NCI-H2107 (cell line): ENCODE data around the gene TAS2R1.
"Not testable (repeated sequence)": the region's sequence is repeated elsewhere in the genome, so short reads cannot be mapped to it uniquely, and the experiment has no call there.

Experiments
- DNase-seq: peaks from one replicate; lab custom pipeline; 2025; lab: John Stamatoyannopoulos, UW

Gene TAS2R1

DNA sequence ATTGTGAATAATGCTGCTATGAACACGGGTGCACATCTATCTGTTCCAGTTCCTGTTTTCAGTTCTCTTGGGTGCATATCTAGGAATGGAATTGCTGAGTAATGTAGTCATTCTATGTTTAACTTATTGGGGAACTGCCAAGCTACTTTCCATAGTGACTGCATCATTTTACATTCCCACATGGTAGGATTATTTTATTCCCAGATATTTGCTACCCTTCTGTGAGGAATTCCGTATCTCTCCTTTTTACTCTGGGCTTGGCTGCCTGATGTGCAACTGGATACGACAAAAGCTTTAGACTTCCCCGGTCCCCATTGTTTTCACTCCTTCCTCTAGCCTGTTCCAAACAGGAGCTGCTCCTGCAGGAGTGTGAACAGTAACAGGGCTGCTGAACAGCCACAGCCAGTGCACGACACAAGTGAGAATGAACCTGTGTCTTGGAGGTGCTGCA is 7.2 kb downstream of the TAS2R1 start:
- DNase-seq, result no peak

DNA sequence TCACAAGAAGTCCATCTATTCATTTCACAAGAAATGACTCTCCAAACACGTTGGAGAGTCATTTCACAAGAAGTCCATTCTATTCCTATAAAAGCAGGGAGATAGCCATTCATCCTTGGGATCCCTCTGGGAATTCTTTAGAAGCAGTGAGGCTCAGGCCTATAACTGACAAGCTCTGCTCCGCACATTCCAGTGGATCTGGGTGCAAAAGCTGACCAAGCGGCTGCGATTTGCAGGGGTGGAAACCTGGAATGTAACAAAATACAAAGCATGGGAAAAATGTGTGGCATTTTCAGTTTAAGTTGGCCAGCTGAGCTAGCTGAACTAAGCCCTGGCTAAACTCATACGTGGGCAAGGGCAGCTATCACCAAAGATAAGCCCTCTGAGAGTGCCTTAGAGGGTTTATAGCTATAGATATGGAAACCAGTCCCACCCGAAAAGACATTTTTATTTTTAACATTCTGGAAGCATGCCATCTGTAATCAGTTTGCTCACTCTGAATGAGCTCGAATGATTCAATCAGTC is 8.7 kb downstream of the TAS2R1 start:
- no peak for DNase-seq

DNA sequence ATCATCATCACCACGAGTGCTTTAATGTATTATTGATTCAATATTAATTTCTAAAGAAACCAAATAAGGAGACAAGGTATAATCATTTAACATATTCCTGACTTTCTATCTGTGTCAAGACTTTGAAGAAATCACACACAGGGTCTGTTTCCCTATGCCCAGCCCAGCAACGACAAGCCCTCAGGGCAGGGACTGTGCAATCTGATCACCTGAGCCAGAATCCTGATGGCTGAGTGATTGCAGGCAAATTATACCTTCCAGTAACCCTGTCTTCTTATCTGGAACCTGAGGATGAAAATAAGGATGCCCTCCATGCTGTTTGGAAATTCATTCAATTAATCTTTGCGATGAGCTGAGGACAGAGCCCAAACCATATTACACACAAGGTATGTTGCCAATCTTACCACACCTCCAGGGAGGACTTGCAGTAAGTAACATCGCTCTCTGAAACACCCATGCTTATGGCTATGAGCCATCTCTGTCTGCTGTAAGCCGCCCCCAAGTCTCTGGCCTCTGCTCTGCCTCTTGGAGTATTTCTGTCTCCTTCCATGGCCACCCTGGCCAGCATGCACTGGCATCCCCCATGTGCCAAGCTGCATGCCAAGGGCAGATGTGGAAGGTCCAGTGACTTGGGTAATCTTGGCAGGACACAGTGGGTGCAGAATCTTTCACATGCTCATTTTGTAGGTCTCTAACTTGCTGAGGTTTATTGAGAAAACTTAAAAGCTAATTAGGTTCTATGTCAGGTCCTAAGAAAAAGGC is 10.6 kb downstream of the TAS2R1 start:
- DNase-seq, result no peak

DNA sequence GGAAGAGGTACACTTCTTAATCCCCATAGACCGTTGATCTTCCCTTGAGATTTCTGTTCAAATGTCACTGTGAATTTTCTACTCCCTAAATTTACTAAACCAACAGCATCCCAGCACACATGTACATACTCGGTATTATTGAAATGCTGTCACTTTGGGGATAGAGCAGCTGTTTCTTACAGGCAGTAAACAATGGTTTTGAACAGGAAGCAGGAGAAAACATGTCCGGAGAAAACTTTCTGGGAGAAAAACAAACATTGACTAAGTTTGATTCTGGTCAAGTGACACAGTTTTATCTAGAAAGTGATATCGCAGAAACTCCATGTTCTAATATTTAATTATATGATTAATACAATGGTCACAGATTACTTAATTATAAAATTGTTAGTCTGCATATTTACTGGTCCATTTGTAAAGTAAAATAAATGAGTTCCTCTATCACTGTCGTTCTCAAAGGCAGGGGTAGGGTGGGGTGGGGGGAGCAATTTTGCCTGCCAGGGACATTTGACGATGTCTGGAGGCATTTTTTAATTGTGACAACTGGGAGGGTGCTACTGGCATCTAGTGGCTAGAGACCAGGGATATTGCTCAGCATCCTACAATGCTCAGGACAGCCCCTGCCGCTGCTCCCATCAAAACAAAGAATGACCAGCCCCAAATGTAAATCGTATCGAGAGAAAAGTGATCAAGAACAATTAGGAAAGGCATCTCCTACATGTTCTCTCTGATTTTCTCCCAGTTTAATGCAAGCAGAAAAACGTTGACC is 12.2 kb downstream of the TAS2R1 start:
- no peak for DNase-seq

DNA sequence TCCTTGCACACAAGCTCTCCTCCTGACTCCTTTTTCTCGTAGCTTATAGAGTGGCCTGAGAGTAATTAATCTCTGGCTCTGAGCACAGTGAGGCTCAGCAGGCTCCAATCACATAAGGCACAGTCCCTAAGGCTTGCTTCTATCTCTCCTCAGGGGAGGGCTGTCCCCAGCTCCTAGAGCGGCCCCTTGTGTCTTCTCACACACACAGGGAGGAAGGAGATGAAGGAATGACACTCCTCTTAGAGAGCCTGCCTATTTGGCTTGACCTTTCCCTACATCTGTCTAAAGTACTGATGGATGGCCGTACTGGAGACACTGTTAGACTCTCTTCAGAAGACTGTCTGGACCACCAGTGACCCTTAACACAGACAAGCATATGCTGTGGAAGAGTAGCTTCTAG is 12.9 kb downstream of the TAS2R1 start:
- DNase-seq, result no peak

DNA sequence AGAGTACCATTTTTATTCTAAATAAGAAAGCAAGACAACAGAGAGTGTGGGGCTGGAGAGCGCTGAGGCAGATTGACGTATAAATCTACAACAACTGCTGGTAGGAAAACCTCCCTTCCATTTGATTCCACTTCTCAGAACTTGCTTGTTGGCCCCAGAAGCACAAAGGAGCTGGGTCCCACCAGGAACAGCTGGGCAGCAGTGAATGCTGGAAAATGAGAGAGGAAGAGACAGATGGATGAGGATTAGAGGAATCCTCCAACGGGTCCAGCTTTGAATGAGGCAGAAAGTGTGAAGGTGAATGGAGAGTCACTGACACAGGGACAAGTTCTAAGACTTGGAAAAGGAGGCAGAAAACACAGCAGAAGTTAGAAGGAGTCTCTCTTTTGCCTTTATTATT is 14.8 kb downstream of the TAS2R1 start:
- DNase-seq, result no peak

DNA sequence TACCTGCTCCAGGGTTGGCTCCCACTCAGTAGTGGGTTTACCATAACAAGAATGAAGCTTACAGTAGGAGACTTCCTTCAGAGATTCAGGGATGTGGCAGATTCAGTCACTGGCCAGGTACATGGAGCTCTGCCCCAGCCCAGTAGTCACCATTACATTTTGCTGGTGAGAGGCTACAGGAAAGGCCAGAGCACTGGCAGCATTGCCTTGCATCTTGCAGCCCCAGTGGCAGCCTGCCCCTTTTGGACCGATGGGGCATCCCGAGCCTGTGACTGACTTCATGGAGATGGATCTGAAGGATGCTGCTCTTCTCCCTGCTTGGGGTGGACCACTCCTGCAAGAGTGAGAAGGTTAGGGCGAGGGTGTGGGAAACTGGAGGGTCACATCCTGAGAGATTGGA is 16.8 kb downstream of the TAS2R1 start:
- no peak for DNase-seq

DNA sequence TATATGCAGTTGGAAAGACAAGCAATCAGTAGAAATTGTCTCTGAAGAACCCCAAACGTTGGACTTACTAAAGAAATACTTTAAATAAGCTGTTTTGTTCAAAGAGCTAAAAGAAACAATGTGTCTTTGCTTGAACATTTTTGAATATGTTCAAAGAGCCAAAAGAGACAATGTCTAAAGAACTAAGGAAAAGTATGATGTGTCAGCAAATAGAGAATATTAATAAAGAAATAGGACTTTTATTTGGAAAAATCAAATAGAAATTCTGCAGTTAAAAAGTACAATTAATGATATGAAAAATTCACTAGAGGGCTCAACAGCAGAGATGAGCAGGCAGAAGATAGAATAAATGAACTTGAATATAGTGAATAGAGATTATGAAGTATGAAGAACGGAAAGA is 19.2 kb downstream of the TAS2R1 start:
- no peak for DNase-seq

DNA sequence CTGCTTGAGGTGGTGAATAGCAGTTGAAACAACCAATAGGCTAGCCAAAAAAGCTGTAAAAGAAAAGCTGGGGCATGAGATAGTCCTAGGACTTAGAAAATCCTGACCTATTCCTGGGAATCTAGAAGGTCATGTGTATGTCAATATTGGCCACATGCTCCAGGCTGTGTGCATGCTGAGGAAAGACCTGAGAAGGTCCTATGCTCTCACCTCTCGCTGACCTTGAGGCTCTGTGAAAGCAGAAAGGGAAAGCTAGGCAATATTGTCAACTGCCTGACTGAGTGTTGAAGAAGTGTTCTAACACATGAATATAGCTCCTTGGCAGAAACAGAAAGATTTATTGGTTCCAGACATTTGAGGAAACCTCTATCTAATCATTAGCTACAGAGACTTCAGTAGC is 19.8 kb downstream of the TAS2R1 start:
- DNase-seq, result no peak

DNA sequence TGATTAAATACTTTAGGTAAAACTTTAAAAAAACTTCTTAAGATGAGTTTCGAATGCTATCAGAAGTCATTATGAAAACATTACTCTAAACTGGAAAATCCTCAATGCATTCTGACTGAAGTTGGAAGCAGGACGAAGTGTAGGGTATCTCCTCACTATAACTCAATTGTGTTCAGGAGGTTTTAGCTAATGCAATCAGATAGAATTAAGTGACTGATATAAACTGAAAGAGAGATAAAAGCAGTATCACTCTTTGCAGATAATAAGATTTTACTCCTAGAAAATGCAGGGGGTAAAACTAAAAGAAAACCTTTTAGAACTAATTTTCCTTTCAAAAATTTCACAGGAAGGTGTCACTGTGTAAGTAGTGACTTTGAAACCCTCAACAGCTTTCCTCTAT is 22.1 kb downstream of the TAS2R1 start:
- no peak for DNase-seq

DNA sequence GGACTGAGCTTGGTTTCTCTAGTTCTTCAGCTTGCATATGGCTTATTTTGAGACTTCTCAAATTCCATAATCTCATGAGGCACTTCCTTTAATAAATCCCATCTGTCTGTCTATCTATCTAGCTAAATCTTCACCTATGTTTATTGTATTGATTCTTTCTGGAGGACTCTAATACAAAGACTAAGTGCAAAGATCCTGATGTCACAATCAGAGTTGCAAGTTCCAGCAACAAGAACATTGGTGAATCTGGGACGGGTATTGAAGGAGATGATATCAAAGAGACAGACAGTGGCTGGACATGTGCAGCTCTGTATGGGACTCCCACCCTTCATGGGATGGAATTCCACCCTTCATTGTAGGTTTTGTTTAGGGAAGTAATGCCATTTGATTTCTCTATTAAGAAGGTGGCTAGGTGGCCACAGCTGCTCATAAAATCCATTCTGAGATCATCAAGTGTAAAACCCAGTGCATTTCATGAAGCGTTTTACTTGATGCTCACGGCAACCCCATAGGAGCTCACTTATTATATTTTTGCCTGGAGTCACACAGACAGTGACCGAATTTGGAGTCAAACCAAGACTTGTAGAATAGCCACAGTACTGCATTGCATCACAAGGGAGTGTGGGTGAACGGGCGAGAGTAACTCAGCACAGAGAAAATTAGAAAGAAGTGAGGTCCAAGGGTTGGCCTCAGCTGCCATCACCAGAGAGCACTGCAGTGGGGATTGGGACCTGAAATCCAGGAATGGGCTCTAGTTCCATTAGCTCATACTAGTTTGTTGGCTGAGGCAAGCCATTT is 24.9 kb downstream of the TAS2R1 start:
- no peak for DNase-seq

DNA sequence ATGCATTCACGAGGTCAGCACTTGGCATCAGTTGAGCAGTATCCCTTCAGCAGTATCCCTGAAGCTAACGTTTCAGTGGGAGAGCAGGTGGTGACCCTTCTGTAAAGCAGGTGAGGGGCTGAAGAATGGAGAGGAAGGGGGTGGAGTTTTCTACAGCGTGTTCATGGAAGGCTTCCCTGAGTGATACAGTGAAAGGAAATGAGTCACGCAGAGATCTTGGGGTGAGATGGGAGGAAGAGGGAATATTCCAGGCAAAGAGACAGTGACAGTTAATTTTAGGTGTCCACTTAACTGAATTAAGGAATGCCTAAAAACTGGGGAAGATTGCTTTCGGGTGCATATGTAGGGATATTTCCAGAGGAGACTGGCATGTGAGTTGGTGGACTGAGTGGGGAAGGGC is 25.7 kb downstream of the TAS2R1 start:
- DNase-seq, result no peak

DNA sequence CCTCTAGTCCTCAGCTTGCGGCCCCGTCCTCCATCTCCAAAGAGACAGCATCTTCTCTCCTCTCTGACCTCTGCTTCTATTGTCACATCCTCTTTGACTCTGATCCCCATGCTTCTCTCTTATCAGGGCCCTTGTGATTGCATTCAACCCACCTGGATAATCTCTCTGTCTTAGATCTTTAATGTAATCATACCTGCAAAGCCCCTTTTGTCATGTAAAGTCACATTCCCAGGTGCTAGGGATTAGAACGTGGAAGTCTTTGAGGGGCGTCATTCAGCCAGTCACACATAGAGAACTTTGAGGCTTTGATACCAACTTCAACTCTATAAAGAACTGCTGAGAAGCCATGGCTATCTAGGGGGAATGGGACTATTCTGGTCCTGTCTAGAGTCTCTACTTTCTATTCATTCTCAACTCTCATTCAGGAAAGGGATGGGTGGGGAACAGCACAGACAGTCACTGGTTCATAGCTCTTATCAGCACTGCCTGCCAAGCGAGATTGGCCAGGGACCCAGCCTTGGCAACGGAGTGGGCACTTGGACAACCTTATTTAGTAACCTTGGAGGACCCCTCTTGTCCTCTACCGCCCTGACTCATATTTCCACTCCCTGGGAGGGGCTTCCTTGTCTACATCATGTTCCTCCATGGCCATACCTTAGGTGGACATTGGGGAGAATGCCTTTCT is 29.0 kb downstream of the TAS2R1 start:
- no peak for DNase-seq

DNA sequence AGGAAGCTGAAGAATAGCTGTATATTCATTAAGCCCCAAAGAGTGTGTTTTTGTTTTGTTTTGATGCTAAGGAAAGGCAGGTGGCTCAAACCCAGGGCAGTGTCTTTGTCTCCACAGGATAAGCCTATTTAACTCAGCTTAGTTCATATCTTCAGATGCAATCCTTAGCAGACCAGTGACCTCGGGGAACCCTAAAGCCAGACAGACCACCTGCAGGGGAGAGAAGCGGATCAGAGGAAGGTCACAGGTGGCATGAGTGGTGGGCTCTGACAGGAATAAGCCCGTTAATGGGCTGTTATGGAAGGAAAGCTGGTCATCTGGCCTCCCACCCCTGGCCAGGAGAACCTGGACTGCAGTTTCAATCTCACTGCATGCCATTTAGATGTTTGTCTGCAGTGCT is 30.8 kb downstream of the TAS2R1 start:
- no peak for DNase-seq

DNA sequence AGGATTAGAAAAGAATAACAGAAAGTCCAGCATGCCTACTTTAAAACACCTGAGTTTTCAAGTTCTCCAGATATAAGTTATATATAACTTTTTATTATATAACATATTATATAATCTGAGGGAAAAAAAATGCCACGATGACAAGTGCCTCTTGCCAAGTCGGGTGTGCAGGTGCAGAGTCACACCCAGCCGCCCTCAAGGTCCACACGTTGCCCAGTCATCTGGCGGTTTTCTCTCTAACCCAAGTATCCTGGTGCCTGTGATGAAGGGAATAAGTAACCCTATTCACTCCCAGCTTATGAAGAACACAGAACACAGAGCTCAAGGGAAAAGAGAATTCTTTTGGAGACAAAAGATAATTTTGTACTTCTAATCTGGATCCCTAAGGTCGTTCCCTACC is 31.8 kb downstream of the TAS2R1 start:
- DNase-seq, result not testable (repeated sequence)

DNA sequence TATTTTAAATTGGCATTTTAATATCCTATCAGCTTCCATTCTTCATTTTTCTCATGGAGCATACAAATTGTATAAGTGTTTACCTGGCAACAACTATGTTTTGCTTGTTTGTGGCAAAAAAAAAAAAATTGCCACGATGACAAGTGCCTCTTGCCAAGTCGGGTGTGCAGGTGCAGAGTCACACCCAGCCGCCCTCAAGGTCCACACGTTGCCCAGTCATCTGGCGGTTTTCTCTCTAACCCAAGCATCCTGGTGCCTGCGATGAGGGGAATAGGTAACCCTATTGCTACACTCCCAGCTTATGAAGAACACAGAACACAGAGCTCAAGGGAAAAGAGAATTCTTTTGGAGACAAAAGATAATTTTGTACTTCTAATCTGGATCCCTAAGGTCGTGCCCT is 32.8 kb downstream of the TAS2R1 start:
- not testable (repeated sequence) for DNase-seq

DNA sequence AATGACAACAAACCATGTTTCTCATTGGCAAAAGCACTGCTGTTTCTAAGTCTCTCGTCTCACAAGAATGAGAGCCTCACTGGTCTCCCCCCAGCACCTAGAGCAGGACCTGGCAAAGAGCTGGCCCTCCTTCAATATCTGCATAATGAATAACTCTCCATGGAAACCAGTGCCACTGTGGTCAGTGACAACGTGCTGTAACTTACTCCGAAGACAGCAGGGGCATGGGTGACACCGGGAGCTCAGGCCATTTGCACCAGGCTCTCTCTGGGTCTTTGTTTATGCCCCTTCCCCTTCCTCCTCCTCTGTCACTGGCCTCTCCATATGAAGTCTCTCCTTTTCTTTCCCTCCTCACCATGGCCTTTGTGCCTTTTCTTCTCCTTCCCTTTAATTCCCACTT is 33.3 kb downstream of the TAS2R1 start:
- no peak for DNase-seq

DNA sequence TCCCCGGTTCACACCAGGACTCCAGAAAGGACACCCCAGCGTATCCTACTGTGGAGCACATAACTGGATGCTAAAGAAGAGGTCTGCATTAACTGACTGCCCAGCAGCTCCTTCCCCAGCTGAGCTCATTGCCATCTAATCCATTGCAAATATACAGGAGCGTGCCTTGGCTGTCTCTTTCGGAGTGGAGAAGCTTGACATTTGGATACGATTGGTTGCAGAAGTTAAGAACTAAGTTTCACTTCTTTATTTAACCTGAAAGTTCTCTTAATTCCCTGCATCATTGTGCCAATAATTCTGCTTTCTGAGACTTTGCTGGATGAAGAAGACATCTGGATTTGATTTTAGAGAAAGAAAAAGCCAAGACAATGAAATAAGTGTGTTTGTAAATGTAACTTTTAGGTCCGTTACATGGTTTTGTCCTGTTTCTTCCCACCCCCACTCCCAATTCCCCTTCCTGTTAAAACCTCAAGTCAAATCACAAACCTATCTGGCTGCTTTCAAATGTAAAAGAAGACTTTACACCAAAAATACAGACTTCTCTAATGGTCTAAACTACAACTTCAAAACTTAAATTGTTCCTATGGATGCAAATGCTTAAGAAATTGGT is 33.9 kb downstream of the TAS2R1 start:
- DNase-seq, result no peak

DNA sequence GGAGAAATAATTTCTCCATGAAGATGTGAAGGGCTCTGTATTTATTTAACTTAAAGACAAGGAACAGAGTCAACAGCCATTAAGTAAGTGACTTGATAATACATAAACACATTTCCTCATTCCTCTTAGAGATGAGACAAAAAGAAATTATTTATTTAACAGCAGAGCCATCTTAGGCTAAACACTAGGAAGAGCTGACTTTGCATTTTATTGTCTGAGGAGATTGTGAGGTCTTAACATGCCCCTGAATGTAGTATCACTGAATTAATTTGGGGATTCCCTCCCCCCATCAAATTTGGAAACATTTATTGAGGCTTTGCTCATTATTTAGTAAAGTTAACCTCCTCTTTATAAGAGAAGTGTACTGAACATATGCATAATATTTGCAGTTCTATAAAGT is 35.2 kb downstream of the TAS2R1 start:
- DNase-seq, result no peak

DNA sequence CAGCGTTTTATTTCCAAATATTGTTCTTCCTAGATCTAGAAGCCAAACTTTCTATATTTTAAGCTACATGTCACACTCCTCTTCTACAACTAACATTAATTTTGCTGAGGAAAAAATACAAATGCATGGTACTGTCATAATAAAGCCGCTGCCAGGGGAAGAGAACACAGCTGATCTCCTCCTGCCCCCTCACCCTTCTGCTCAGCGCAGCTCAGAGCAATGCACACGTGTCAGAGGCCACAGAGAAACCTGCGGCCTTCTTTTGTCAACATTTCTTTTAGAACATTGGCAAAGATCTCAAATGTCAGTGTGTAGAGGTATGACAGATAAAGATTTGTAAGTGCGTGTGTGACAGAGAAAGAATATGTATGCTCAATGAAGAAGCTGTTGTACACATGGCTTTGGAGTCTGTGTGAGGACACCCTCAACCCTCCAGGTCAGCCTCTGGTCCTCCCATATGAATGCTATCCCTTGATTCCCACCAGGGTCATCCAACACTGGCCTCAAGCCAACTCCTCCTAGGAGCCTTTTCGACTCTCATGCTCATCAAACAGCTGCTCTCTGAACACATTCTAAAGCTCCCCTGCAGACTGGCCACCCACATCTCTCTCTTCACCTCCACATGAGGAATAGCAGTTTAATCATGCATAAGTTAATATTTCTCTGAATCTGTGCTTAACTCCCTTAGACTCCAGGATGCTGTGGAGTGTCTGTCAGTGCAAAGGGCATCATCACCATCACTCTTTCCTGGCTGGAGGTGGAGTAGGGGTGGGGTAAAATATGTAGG is 40.9 kb downstream of the TAS2R1 start:
- no peak for DNase-seq

DNA sequence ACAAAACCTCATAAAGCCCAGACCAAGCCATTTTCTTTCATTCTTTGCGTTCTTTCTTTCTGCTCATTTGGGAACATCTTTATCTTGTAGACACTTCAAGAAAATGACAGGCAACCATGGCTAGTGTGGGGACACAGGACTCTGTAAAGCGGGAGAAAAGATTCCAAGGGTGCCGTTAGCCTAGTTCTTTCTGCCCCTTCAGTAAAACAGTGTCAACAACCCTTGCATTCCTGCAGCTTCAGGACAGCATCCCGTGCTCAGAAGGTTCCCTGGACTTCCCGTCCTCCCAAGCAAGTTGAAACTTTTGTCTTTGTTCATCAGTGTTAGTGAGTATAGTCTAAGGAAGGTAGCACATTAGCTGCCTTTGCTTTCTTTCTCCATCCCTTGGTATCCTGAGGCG is 41.9 kb downstream of the TAS2R1 start:
- no peak for DNase-seq
